H9 (cell line): ENCODE results near the gene TRIB2. TPM values are rescaled to one million over a fixed set of nuclear protein-coding genes. Genes with fewer than 3 reads are reported as not detected.

Experiments
- DNase-seq: peaks from one replicate; pipeline ENCODE4 v3.0.0-alpha.2; 2017
- H2AFZ ChIP-seq: one replicate; pipeline ENCODE4 v1.6.1; 2013; ENCODE audit warnings: mild to moderate bottlenecking, low read length, control low read depth, moderate library complexity
- H2AK5ac ChIP-seq: 2 replicates; pipeline ENCODE4 v1.6.1; 2013; ENCODE audit warnings: low read length, control low read depth, mixed read lengths; ENCODE audit not compliant: insufficient read length
- H2BK120ac ChIP-seq: one replicate; pipeline ENCODE4 v1.6.1; 2013; ENCODE audit warnings: low read depth, mild to moderate bottlenecking, low read length, control low read depth, inconsistent platforms; ENCODE audit not compliant: poor library complexity, severe bottlenecking
- H2BK12ac ChIP-seq: 2 replicates; pipeline ENCODE4 v1.6.1; 2013; ENCODE audit warnings: low read length, control low read depth, mixed read lengths, low read depth; ENCODE audit not compliant: insufficient read length
- H2BK15ac ChIP-seq: 2 replicates; pipeline ENCODE4 v1.6.1; 2013; ENCODE audit warnings: low read depth, low read length, control low read depth
- H2BK20ac ChIP-seq: one replicate; pipeline ENCODE4 v1.6.1; 2013; ENCODE audit warnings: low read depth, mild to moderate bottlenecking, low read length, control low read depth, inconsistent platforms; ENCODE audit not compliant: poor library complexity, severe bottlenecking
- H2BK5ac ChIP-seq: 2 replicates; pipeline ENCODE4 v1.6.1; 2013; ENCODE audit warnings: low read length, control low read depth, mixed read lengths; ENCODE audit not compliant: insufficient read length
- H3K14ac ChIP-seq: 2 replicates; pipeline ENCODE4 v1.6.1; 2013; ENCODE audit warnings: low read length, control low read depth; ENCODE audit not compliant: insufficient read depth
- H3K18ac ChIP-seq: 2 replicates; pipeline ENCODE4 v1.6.1; 2013; ENCODE audit warnings: low read depth, mild to moderate bottlenecking, mixed read lengths, low read length, control low read depth; ENCODE audit not compliant: insufficient read length
- H3K23ac ChIP-seq: 2 replicates; pipeline ENCODE4 v1.6.1; 2013; ENCODE audit warnings: low read length, control low read depth, mixed read lengths, low read depth; ENCODE audit not compliant: insufficient read length
- H3K23me2 ChIP-seq: 2 replicates; pipeline ENCODE4 v1.6.1; 2013; ENCODE audit warnings: low read depth, mild to moderate bottlenecking, mixed read lengths, low read length, control low read depth; ENCODE audit not compliant: insufficient read length, poor library complexity, severe bottlenecking
- H3K27ac ChIP-seq: 2 replicates; pipeline ENCODE4 v1.5.1; 2013; ENCODE audit warnings: low read length, control low read depth, mixed read lengths, low read depth; ENCODE audit not compliant: insufficient read length
- H3K27me3 ChIP-seq: 2 replicates; pipeline ENCODE4 v1.6.1; 2013; ENCODE audit warnings: low read length, control low read depth, inconsistent platforms; ENCODE audit not compliant: insufficient read depth
- H3K4ac ChIP-seq: 2 replicates; pipeline ENCODE4 v1.6.1; 2013; ENCODE audit warnings: low read depth, mild to moderate bottlenecking, control low read depth, inconsistent platforms, low read length, moderate library complexity
- H3K4me1 ChIP-seq: 2 replicates; pipeline ENCODE4 v1.6.1; 2013; ENCODE audit warnings: low read length, control low read depth, inconsistent platforms; ENCODE audit not compliant: insufficient read depth
- H3K4me2 ChIP-seq: 2 replicates; pipeline ENCODE4 v1.6.1; 2013; ENCODE audit warnings: low read length, control low read depth, mixed read lengths; ENCODE audit not compliant: insufficient read length, insufficient read depth
- H3K56ac ChIP-seq: 2 replicates; pipeline ENCODE4 v1.6.1; 2013; ENCODE audit warnings: low read depth, mild to moderate bottlenecking, mixed read lengths, low read length, control low read depth; ENCODE audit not compliant: insufficient read length
- H3K79me1 ChIP-seq: 2 replicates; pipeline ENCODE4 v1.6.1; 2013; ENCODE audit warnings: low read depth, mild to moderate bottlenecking, moderate library complexity, low read length, control low read depth, inconsistent platforms; ENCODE audit not compliant: insufficient read depth, poor library complexity, severe bottlenecking
- H3K79me2 ChIP-seq: 2 replicates; pipeline ENCODE4 v1.6.1; 2013; ENCODE audit warnings: low read length, control low read depth, inconsistent platforms; ENCODE audit not compliant: insufficient read depth
- H3K9ac ChIP-seq: 2 replicates; pipeline ENCODE4 v1.6.1; 2013; ENCODE audit warnings: low read length, control low read depth, mixed read lengths; ENCODE audit not compliant: insufficient read length; ENCODE audit errors: extremely low read depth
- H3K9me3 ChIP-seq: one replicate; pipeline ENCODE4 v1.6.1; 2013; ENCODE audit warnings: low read depth, low read length, inconsistent platforms; ENCODE audit not compliant: control insufficient read depth
- H3T11ph ChIP-seq: one replicate; pipeline ENCODE4 v1.6.1; 2013; ENCODE audit warnings: mild to moderate bottlenecking, low read length, control low read depth, inconsistent platforms
- H4K20me1 ChIP-seq: one replicate; pipeline ENCODE4 v1.6.1; 2013; ENCODE audit not compliant: control insufficient read depth, insufficient read length, insufficient read depth
- H4K5ac ChIP-seq: 2 replicates; pipeline ENCODE4 v1.6.1; 2013; ENCODE audit warnings: low read depth, mild to moderate bottlenecking, mixed read lengths, low read length, control low read depth; ENCODE audit not compliant: insufficient read length
- H4K8ac ChIP-seq: replicated peaks from 2 replicates; pipeline ENCODE4 v1.6.1; 2013; ENCODE audit warnings: low read length, control low read depth, mixed read lengths, low read depth; ENCODE audit not compliant: insufficient read length
- H4K91ac ChIP-seq: 2 replicates; pipeline ENCODE4 v1.6.1; 2013; ENCODE audit warnings: low read depth, mild to moderate bottlenecking, moderate library complexity, mixed read lengths, low read length, control low read depth; ENCODE audit not compliant: insufficient read length
- H3K27ac Mint-ChIP-seq, 3 experiments: 2 replicates in 2 of 3; 3 replicates in 1 of 3; pipeline ENCODE4 v1.8.0; 2020 to 2021; ENCODE audit warnings: mixed read lengths in 3 of 3, mild to moderate bottlenecking in 1 of 3, moderate library complexity in 1 of 3
- H3K27me3 Mint-ChIP-seq: 2 replicates; pipeline ENCODE4 v1.8.0; 2021; ENCODE audit warnings: low read depth, mild to moderate bottlenecking, moderate library complexity, mixed read lengths
- H3K36me3 Mint-ChIP-seq, 3 experiments: 2 replicates in 2 of 3; 3 replicates in 1 of 3; pipeline ENCODE4 v1.8.0; 2020 to 2021; ENCODE audit warnings: low read depth in 3 of 3, mixed read lengths in 3 of 3; ENCODE audit not compliant: insufficient read depth in 1 of 3
- H3K4me1 Mint-ChIP-seq, 2 experiments: 2 replicates each; pipeline ENCODE4 v1.8.0; 2020; ENCODE audit warnings: mixed read lengths in 2 of 2
- H3K4me3 Mint-ChIP-seq, 2 experiments: 2 replicates in 1 of 2; 3 replicates in 1 of 2; pipeline ENCODE4 v1.8.0; 2020 to 2021; ENCODE audit warnings: mild to moderate bottlenecking in 2 of 2, mixed read lengths in 2 of 2, moderate library complexity in 1 of 2
- H3K9me3 Mint-ChIP-seq, 2 experiments: 2 replicates in 1 of 2; 3 replicates in 1 of 2; pipeline ENCODE4 v1.8.0; 2020; ENCODE audit warnings: mild to moderate bottlenecking in 2 of 2, mixed read lengths in 2 of 2, moderate library complexity in 1 of 2
- WGBS: extraction: QIAGEN DNeasy Blood & Tissue Kit; methylation state at CpG from one replicate; pipeline ENCODE4 v1.1.7; 2013; ENCODE audit warnings: missing lambda C conversion rate, low lambda C conversion rate, mixed read lengths; ENCODE audit not compliant: insufficient read length; ENCODE audit errors: extremely low coverage; 5-methylcytosine and 5-hydroxymethylcytosine counted together
- total RNA-seq: library from RNA; stranded (reverse); gene quantifications from 2 replicates; pipeline ENCODE4 v1.2.1, GENCODE V29; 2021
- TF ChIP-seq, protein P1 (sequence below): fragments of 200-600 bp; sonication (generic); conservative IDR thresholded peaks from 3 replicates; pipeline ENCODE4 v1.8.0; 2021; ENCODE audit warnings: antibody characterized with exemption, mild to moderate bottlenecking

Gene TRIB2
- total RNA-seq, 1 experiment from 2014 or later = 41.9 TPM

DNA sequence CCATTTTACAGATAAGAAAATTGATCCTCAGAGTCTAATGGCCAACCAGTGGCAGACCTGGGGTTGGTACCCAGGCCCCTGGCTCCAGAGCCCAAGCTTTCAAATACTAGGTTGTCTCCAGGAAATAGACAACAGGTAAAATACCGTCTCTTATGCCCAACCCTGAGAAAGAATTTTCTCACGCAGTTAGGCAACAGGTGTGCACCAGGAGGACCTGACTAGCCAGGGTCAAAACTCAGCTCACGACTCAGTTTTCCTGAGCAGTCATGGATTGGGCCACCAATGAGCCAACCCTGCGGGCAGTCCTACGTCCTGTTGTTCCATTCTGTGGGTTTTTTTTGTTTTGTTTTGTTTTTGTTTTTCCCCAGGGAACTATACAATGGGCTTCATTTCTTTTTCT is 13.5 kb downstream of the TRIB2 start:
- Histone ChIP-seq H4K5ac (no peak overlapping the region), H3K4me2 (no peak overlapping the region), H4K91ac (no peak overlapping the region), H4K8ac (no peak overlapping the region), H3K4ac (no peak overlapping the region), H3T11ph (no peak overlapping the region), H2BK12ac (no peak overlapping the region), H2BK20ac (no peak overlapping the region), H4K20me1 (no peaks in the 10 kb centered on the region), H3K18ac (no peak overlapping the region), H3K23me2 (no peaks in the 10 kb centered on the region), H3K9me3 (no peaks in the 10 kb centered on the region), H2BK5ac (no peak overlapping the region), H2AK5ac (no peak overlapping the region), H3K23ac (no peak overlapping the region), H2BK15ac (no peak overlapping the region), H3K79me2 (peaks cover 35% of the 10 kb centered on the region; the same call in 1 of the 2 replicates), H3K27ac (no peak overlapping the region), H3K27me3 (no peaks in the 10 kb centered on the region), H2BK120ac (no peak overlapping the region), H3K9ac (no peak overlapping the region), H3K14ac (no peak overlapping the region), H3K56ac (no peak overlapping the region), H3K4me1 (no peaks in the 10 kb centered on the region), H2AFZ (no peak overlapping the region), H3K79me1 (peaks cover 12% of the 10 kb centered on the region)
- no peaks in the 10 kb centered on the region for H3K9me3 Mint-ChIP-seq
- TF ChIP-seq, protein P1, sequence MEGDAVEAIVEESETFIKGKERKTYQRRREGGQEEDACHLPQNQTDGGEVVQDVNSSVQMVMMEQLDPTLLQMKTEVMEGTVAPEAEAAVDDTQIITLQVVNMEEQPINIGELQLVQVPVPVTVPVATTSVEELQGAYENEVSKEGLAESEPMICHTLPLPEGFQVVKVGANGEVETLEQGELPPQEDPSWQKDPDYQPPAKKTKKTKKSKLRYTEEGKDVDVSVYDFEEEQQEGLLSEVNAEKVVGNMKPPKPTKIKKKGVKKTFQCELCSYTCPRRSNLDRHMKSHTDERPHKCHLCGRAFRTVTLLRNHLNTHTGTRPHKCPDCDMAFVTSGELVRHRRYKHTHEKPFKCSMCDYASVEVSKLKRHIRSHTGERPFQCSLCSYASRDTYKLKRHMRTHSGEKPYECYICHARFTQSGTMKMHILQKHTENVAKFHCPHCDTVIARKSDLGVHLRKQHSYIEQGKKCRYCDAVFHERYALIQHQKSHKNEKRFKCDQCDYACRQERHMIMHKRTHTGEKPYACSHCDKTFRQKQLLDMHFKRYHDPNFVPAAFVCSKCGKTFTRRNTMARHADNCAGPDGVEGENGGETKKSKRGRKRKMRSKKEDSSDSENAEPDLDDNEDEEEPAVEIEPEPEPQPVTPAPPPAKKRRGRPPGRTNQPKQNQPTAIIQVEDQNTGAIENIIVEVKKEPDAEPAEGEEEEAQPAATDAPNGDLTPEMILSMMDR = no peak
- no peaks in the 10 kb centered on the region for H3K27me3 Mint-ChIP-seq
- H3K36me3 Mint-ChIP-seq = peaks cover 59 to 86% (median 63%) of the 10 kb centered on the region in 3 experiments
- peaks cover 4 to 6% of the 10 kb centered on the region in 2 experiments; a peak in 3 of 4 replicates for H3K4me1 Mint-ChIP-seq
- H3K4me3 Mint-ChIP-seq = no peak overlapping the region
- WGBS = no CpG with 5 or more reads among the region's 5 CpGs
- no peak for DNase-seq
- H3K27ac Mint-ChIP-seq = no peak overlapping the region
